DOHH2 (cell line): ENCODE measurements around the gene RAD9A.

Experiments
- H3F3A ChIP-seq: fragments of 200-600 bp; sonication (generic), shearing (Covaris generic); 2 replicates; pipeline ENCODE4 v1.6.0; 2016; ENCODE audit warnings: antibody characterized with exemption, mild to moderate bottlenecking; ENCODE audit not compliant: control insufficient read depth, insufficient read depth
- H3K27ac ChIP-seq: fragments of 200-600 bp; sonication (generic); 2 replicates; pipeline ENCODE4 v1.5.1; 2014; ENCODE audit warnings: low read depth, mild to moderate bottlenecking, low read length, moderate library complexity
- H3K27me3 ChIP-seq: fragments of 200-600 bp; sonication (generic); 2 replicates; pipeline ENCODE4 v1.6.1; 2014; ENCODE audit warnings: mild to moderate bottlenecking, low read length, mixed read lengths; ENCODE audit not compliant: control insufficient read depth
- H3K36me3 ChIP-seq: fragments of 200-600 bp; sonication (generic); 2 replicates; pipeline ENCODE4 v1.6.1; 2014; ENCODE audit warnings: mild to moderate bottlenecking, low read length, moderate library complexity, mixed read lengths; ENCODE audit not compliant: control insufficient read depth
- H3K4me1 ChIP-seq: fragments of 200-600 bp; sonication (generic); 2 replicates; pipeline ENCODE4 v1.6.1; 2014; ENCODE audit warnings: mild to moderate bottlenecking, low read length, mixed read lengths; ENCODE audit not compliant: control insufficient read depth
- H3K4me2 ChIP-seq: fragments of 200-600 bp; sonication (generic); 2 replicates; pipeline ENCODE4 v1.6.0; 2014; ENCODE audit warnings: mild to moderate bottlenecking, low read length, moderate library complexity
- H3K4me3 ChIP-seq: fragments of 200-600 bp; sonication (generic); 2 replicates; pipeline ENCODE4 v1.5.1; 2014; ENCODE audit warnings: mild to moderate bottlenecking, low read length, mixed read lengths
- H3K79me2 ChIP-seq: fragments of 200-600 bp; sonication (generic); 2 replicates; pipeline ENCODE4 v1.6.1; 2014; ENCODE audit warnings: mild to moderate bottlenecking, low read length, mixed read lengths; ENCODE audit not compliant: control insufficient read depth
- H3K9me2 ChIP-seq: fragments of 200-600 bp; sonication (generic); replicated peaks from 2 replicates; pipeline ENCODE4 v1.6.1; 2014; ENCODE audit warnings: mild to moderate bottlenecking, low read length, mixed read lengths; ENCODE audit not compliant: control insufficient read depth
- H3K9me3 ChIP-seq: fragments of 200-600 bp; sonication (generic); 2 replicates; pipeline ENCODE4 v1.6.1; 2014; ENCODE audit warnings: antibody characterized with exemption, low read length, mixed read lengths; ENCODE audit not compliant: control insufficient read depth, insufficient read depth
- H4K20me1 ChIP-seq: fragments of 200-600 bp; sonication (generic); 2 replicates; pipeline ENCODE4 v1.6.0; 2014; ENCODE audit warnings: low read depth, mild to moderate bottlenecking, antibody characterized with exemption, low read length, moderate library complexity; ENCODE audit not compliant: control insufficient read depth, insufficient read depth
- EZH2phosphoT487 ChIP-seq: fragments of 200-600 bp; sonication (generic); IDR thresholded peaks from 2 replicates; pipeline ENCODE4 v1.6.1; 2017; ENCODE audit warnings: borderline replicate concordance, mild to moderate bottlenecking, antibody characterized with exemption, low read length, moderate library complexity, mixed read lengths
- TF ChIP-seq, protein P1 (sequence below): fragments of 200-600 bp; sonication (generic); IDR thresholded peaks from one replicate; pipeline ENCODE4 v1.5.1; 2014; ENCODE audit warnings: antibody characterized with exemption, mild to moderate bottlenecking, low read depth, low read length; ENCODE audit not compliant: poor library complexity, severe bottlenecking

The RAD9A gene

GRCh38 chr11:67416416-67417335, 24.9 kb downstream of the RAD9A start:
- Histone ChIP-seq H3K4me2 (peak overlapping the region; percentile 31), H3K9me3 (no peaks in the 10 kb centered on the region), H3K9me2 (no peaks in the 10 kb centered on the region), H3K36me3 (no peaks in the 10 kb centered on the region), H3K4me3 (0 out of 2 replicates have a peak overlapping the region, but pooled peaks have one; percentile 14), H3K4me1 (peaks cover 75% of the 10 kb centered on the region), H4K20me1 (no peaks in the 10 kb centered on the region), H3F3A (peaks cover 3% of the 10 kb centered on the region; the same call in 1 of the 2 replicates), H3K27me3 (peaks cover 6% of the 10 kb centered on the region), H3K79me2 (no peaks in the 10 kb centered on the region), H3K27ac (no peak overlapping the region)
- no peak for TF ChIP-seq EZH2phosphoT487
- TF ChIP-seq, protein P1, sequence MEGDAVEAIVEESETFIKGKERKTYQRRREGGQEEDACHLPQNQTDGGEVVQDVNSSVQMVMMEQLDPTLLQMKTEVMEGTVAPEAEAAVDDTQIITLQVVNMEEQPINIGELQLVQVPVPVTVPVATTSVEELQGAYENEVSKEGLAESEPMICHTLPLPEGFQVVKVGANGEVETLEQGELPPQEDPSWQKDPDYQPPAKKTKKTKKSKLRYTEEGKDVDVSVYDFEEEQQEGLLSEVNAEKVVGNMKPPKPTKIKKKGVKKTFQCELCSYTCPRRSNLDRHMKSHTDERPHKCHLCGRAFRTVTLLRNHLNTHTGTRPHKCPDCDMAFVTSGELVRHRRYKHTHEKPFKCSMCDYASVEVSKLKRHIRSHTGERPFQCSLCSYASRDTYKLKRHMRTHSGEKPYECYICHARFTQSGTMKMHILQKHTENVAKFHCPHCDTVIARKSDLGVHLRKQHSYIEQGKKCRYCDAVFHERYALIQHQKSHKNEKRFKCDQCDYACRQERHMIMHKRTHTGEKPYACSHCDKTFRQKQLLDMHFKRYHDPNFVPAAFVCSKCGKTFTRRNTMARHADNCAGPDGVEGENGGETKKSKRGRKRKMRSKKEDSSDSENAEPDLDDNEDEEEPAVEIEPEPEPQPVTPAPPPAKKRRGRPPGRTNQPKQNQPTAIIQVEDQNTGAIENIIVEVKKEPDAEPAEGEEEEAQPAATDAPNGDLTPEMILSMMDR: no peak

DNA sequence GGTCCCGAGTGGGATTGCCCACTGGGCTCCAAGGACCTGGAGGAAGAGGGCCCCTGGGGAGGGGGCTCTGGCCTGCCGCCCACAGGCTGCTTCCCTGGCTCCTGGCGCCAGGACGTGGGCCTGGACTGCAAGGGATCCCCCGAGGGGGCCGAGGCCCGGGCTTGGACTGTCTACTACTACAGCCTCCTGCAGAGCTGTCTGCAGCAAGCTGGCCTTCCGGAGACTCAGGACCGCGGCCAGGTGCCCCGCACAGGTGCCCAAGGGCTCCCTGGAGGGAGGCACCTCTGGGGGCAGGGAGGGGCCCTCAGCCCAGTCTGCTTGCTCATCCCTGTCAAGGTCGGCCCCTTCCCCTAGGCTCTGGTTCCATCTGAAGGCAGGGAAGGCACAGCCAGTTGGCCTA, 25.6 kb downstream of the RAD9A start:
- Histone ChIP-seq H4K20me1 (no peaks in the 10 kb centered on the region), H3K27me3 (peaks cover 6% of the 10 kb centered on the region), H3K9me3 (no peaks in the 10 kb centered on the region), H3F3A (peaks cover 3% of the 10 kb centered on the region; the same call in 1 of the 2 replicates), H3K36me3 (no peaks in the 10 kb centered on the region), H3K4me1 (peaks cover 68% of the 10 kb centered on the region), H3K9me2 (no peaks in the 10 kb centered on the region), H3K4me3 (no peak overlapping the region), H3K4me2 (peak overlapping the region; percentile 31), H3K79me2 (no peaks in the 10 kb centered on the region), H3K27ac (no peak overlapping the region)
- TF ChIP-seq, protein P1: no peak
- no peak for TF ChIP-seq EZH2phosphoT487

DNA sequence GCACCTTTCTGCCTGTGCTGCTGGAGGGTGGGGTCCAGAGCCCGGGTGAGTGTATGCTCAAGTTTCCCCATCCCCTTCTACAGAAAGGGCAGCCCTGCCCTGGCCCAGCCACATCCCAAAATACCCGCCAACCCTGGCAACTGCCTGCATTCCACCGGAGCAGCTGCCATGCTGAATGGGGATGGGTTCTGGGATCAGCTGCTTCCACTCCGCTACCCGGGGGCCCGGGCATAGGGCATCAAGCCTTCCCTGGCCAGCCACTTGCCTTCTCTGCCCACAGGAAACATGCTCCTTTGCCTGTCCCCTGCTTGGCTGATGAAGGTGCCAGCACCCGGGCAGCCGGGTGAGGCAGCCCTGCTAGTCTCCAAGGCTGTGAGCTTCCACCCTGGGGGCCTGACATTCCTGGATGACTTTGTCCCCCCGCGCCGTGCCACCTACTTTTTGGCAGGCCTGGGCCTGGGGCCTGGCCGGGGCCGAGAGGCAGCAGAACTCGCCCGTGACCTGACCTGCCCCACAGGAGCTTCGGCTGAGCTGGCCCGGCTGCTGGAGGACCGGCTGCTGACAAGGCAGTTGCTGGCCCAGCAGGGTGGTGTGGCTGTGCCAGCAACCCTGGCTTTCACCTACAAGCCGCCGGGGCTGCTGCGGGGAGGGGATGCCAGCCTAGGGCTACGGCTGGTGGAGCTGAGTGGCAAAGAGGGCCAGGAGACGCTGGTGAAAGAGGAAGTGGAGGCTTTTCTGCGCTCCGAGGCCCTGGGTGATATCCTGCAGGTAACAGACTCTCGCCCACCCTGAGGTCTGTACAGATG, 26.9 kb downstream of the RAD9A start:
- no peaks in the 10 kb centered on the region for H3K36me3 ChIP-seq
- TF ChIP-seq EZH2phosphoT487: no peak
- TF ChIP-seq, protein P1: no peak
- H3F3A ChIP-seq: peaks cover 3% of the 10 kb centered on the region; the same call in 1 of the 2 replicates
- H3K79me2 ChIP-seq: no peaks in the 10 kb centered on the region
- H3K27me3 ChIP-seq: peaks cover 6% of the 10 kb centered on the region
- peaks cover 58% of the 10 kb centered on the region for H3K4me1 ChIP-seq
- peak overlapping the region; percentile 73 for H3K4me2 ChIP-seq
- H3K4me3 ChIP-seq: peak overlapping the region; percentile 18; the same call in 1 of the 2 replicates
- no peaks in the 10 kb centered on the region for H3K9me3 ChIP-seq
- H3K27ac ChIP-seq: no peak overlapping the region
- H3K9me2 ChIP-seq: no peaks in the 10 kb centered on the region
- H4K20me1 ChIP-seq: no peaks in the 10 kb centered on the region
